HCT116 (cell line): ENCODE data around the gene CDIP1. TPM values are rescaled to one million over a fixed set of nuclear protein-coding genes. Genes with fewer than 3 reads are reported as not detected.

Experiments
- ATAC-seq: fragments of 200-7000 bp; cut with Tn5 transposase; 2 replicates; pipeline ENCODE4 v1.9.1; 2020; ENCODE audit warnings: mild to moderate bottlenecking, moderate library complexity
- BruUV-seq: library from RNA; stranded (reverse); fragments of 400-500 nt; replicated peaks from 2 replicates; lab custom pipeline; 2021; lab: Mats Ljungman, UMichigan
- CTCF ChIA-PET: fragments of 300-600 bp; sonication (Branson Sonifier 250); formaldehyde crosslinking; loops from one replicate; lab custom pipeline; 2021; ENCODE audit warnings: antibody characterized with exemption; lab: Charles Lee
- POLR2A ChIA-PET: fragments of 300-600, 350-600 bp; sonication (Branson Sonifier 250); formaldehyde crosslinking; loops from one replicate; lab custom pipeline; 2021; ENCODE audit warnings: antibody characterized with exemption; lab: Charles Lee
- RAD21 ChIA-PET, 2 experiments: fragments of 300-600 bp; sonication (Branson Sonifier 250); formaldehyde crosslinking; loops; one replicate each; lab custom pipeline; 2023; ENCODE audit warnings: low total read pairs in 2 of 2; ENCODE audit not compliant: uncharacterized antibody in 2 of 2, unreplicated experiment in 2 of 2, low non-redundant PET in 1 of 2; lab: Charles Lee
- DNase-seq: peaks from one replicate; pipeline ENCODE4 v3.0.0-alpha.2; 2010; ENCODE audit warnings: low read depth, low spot score
- H2AFZ ChIP-seq: fragments of 200-600 bp; shearing (Covaris generic), sonication (generic); 2 replicates; pipeline ENCODE4 v1.6.1; 2017; ENCODE audit warnings: low read depth, mixed run types, mixed read lengths, antibody characterized with exemption, low read length; ENCODE audit not compliant: poor library complexity, severe bottlenecking
- H3K27ac ChIP-seq: 2 replicates; pipeline ENCODE4 v1.5.1; 2012; ENCODE audit warnings: low read depth, low read length
- H3K27me3 ChIP-seq: fragments of 200-600 bp; sonication (generic); 2 replicates; pipeline ENCODE4 v1.6.1; 2016; ENCODE audit warnings: mixed run types, low read length, mixed read lengths; ENCODE audit not compliant: insufficient read depth
- H3K36me3 ChIP-seq, 2 experiments: fragments of 200-500 bp in 1 of 2; fragments of 200-600 bp in 1 of 2; sonication (Bioruptor generic) in 1 of 2; sonication (generic) in 1 of 2; 2 replicates each; pipeline versions ENCODE4 v1.5.1 to v1.6.1; 2014 to 2016; ENCODE audit warnings: low read length in 2 of 2, inconsistent platforms in 1 of 2, mixed read lengths in 1 of 2, mixed run types in 1 of 2; ENCODE audit not compliant: insufficient read depth in 2 of 2, control insufficient read depth in 1 of 2
- H3K4me1 ChIP-seq, 2 experiments: fragments of 200-600 bp in 1 of 2; sonication (generic) in 1 of 2; 2 replicates each; pipeline versions ENCODE4 v1.5.1 to v1.6.1; 2012 to 2017; ENCODE audit warnings: low read length in 2 of 2, inconsistent platforms in 1 of 2, mild to moderate bottlenecking in 1 of 2, mixed read lengths in 1 of 2, mixed run types in 1 of 2, moderate library complexity in 1 of 2; ENCODE audit not compliant: insufficient read depth in 2 of 2, control insufficient read depth in 1 of 2
- H3K4me2 ChIP-seq: fragments of 200-600 bp; sonication (generic); 2 replicates; pipeline ENCODE4 v1.6.1; 2017; ENCODE audit warnings: mixed run types, low read length, mixed read lengths
- H3K4me3 ChIP-seq, 2 experiments: fragments of 200-600 bp in 1 of 2; sonication (generic) in 1 of 2; replicated peaks in 1 of 2; 2 replicates each; pipeline ENCODE4 v1.5.1; 2011 to 2016; ENCODE audit warnings: low read length in 2 of 2, control low read depth in 1 of 2, low read depth in 1 of 2, mild to moderate bottlenecking in 1 of 2, mixed read lengths in 1 of 2, mixed run types in 1 of 2
- H3K79me2 ChIP-seq: fragments of 200-600 bp; sonication (generic); 2 replicates; pipeline ENCODE4 v1.6.1; 2017; ENCODE audit warnings: mild to moderate bottlenecking, mixed run types, low read length, moderate library complexity, mixed read lengths; ENCODE audit not compliant: insufficient read depth
- H3K9ac ChIP-seq: fragments of 200-600 bp; sonication (generic); 2 replicates; pipeline ENCODE4 v1.6.1; 2016; ENCODE audit warnings: low read length, mixed read lengths
- H3K9me2 ChIP-seq: fragments of 200-600 bp; sonication (generic), shearing (Covaris generic); 2 replicates; pipeline ENCODE4 v1.6.1; 2017; ENCODE audit warnings: mixed run types, mild to moderate bottlenecking, moderate library complexity; ENCODE audit not compliant: insufficient read depth
- H3K9me3 ChIP-seq, 2 experiments: fragments of 200-500 bp in 1 of 2; fragments of 200-600 bp in 1 of 2; sonication (Bioruptor generic) in 1 of 2; sonication (generic) in 1 of 2; 2 replicates each; pipeline ENCODE4 v1.6.1; 2014 to 2017; ENCODE audit warnings: low read length in 2 of 2, mixed read lengths in 2 of 2, inconsistent platforms in 1 of 2, low read depth in 1 of 2, mild to moderate bottlenecking in 1 of 2, mixed run types in 1 of 2, moderate library complexity in 1 of 2; ENCODE audit not compliant: control insufficient read depth in 1 of 2, insufficient read depth in 1 of 2
- H4K20me1 ChIP-seq: fragments of 200-600 bp; sonication (generic), shearing (Covaris generic); 2 replicates; pipeline ENCODE4 v1.6.1; 2017; ENCODE audit warnings: mixed run types, mild to moderate bottlenecking, moderate library complexity; ENCODE audit not compliant: insufficient read depth
- ATF3 ChIP-seq: IDR thresholded peaks from 2 replicates; pipeline ENCODE4 v1.6.1; 2012
- EGR1 ChIP-seq: IDR thresholded peaks from 2 replicates; pipeline ENCODE4 v1.6.1; 2012; ENCODE audit warnings: low read depth
- EZH2phosphoT487 ChIP-seq: fragments of 200-600 bp; IDR thresholded peaks from 2 replicates; pipeline ENCODE4 v1.6.1; 2018; ENCODE audit warnings: antibody characterized with exemption, borderline replicate concordance
- FOSL1 ChIP-seq: IDR thresholded peaks from 2 replicates; pipeline ENCODE4 v1.6.1; 2012; ENCODE audit warnings: low read depth
- JUND ChIP-seq: IDR thresholded peaks from 2 replicates; pipeline ENCODE4 v1.6.1; 2012
- RAD21 ChIP-seq: IDR thresholded peaks from 2 replicates; pipeline ENCODE4 v1.6.1; 2012; ENCODE audit warnings: low read depth, mild to moderate bottlenecking
- SRF ChIP-seq: IDR thresholded peaks from 2 replicates; pipeline ENCODE4 v1.6.1; 2012; ENCODE audit warnings: low read depth
- ZBTB33 ChIP-seq: IDR thresholded peaks from 2 replicates; pipeline ENCODE4 v1.6.1; 2011; ENCODE audit warnings: mild to moderate bottlenecking, low read length, moderate library complexity; ENCODE audit not compliant: insufficient replicate concordance; ENCODE audit errors: extremely low read depth
- ZFX ChIP-seq: fragments of 450-650 bp; IDR thresholded peaks from 2 replicates; pipeline ENCODE4 v1.6.1; 2017
- ZNF274 ChIP-seq: fragments of 200-500 bp; sonication (Bioruptor generic); IDR thresholded peaks from 2 replicates; pipeline ENCODE4 v1.6.1; 2014; ENCODE audit warnings: mild to moderate bottlenecking, low read depth, low read length, inconsistent platforms
- intact Hi-C: fragments of 100-400 bp; cut with micrococcal nuclease; formaldehyde crosslinking; loops from 2 replicates; pipeline ENCODE4 v1.10.0; 2022
- total RNA-seq: library from RNA; stranded (reverse); gene quantifications from one replicate; pipeline ENCODE4 v1.2.1, GENCODE V29; 2021; ENCODE audit not compliant: unreplicated experiment
- TF ChIP-seq, protein P1 (sequence below): IDR thresholded peaks from 2 replicates; pipeline ENCODE4 v1.6.1; 2012; ENCODE audit warnings: low read depth
- TF ChIP-seq, protein P2 (sequence below), 3 experiments: fragments of 200-600 bp in 1 of 3; sonication (generic) in 1 of 3; IDR thresholded peaks in 2 of 3; conservative IDR thresholded peaks in 1 of 3; 2 replicates each; pipeline ENCODE4 v1.5.1; 2012 to 2017; ENCODE audit warnings: low read depth in 2 of 3, low read length in 2 of 3, antibody characterized with exemption in 1 of 3, borderline replicate concordance in 1 of 3, control low read depth in 1 of 3, mild to moderate bottlenecking in 1 of 3, mixed read lengths in 1 of 3, mixed run types in 1 of 3, moderate library complexity in 1 of 3; ENCODE audit not compliant: insufficient read depth in 1 of 3

Gene CDIP1
- total RNA-seq, 1 experiment from 2014 or later = 7.2 TPM

DNA sequence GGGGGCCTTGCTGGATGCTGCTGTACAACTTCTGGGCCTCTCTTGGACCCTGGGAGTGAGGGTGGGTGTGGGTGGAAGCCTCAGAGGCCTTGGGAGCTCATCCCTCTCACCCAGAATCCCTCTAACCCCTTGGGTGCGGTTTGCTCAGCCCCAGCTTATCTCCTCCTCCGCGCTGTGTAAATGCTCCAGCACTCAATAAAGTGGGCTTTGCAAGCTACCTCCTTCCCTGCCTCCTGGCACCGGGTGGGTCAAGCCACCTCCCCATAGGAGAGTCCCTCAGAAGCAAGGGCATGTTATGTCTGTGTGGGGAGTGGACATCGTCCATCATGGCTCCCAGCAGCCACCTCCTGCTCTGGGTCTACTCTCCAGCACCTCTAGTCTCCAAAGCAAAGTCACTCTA lies 28.4 kb downstream of the CDIP1 start:
- Histone ChIP-seq H3K9me2 (no peaks in the 10 kb centered on the region), H3K9ac (no peak overlapping the region), H3K9me3 (no peaks in the 10 kb centered on the region), H3K79me2 (peaks cover 8% of the 10 kb centered on the region), H3K36me3 (peaks cover 30 to 45% of the 10 kb centered on the region in 2 experiments), H3K4me3 (no peak overlapping the region), H3K27ac (no peak overlapping the region), H3K27me3 (no peaks in the 10 kb centered on the region), H3K4me1 (peaks cover 0 to 8% of the 10 kb centered on the region in 2 experiments; a peak in 1 of 4 replicates), H2AFZ (no peak overlapping the region), H3K4me2 (no peak overlapping the region), H4K20me1 (peaks cover 4% of the 10 kb centered on the region; the same call in 1 of the 2 replicates)
- no peak for DNase-seq
- TF ChIP-seq SRF (no peak), FOSL1 (no peak), ATF3 (no peak), ZFX (no peak), RAD21 (no peak), ZBTB33 (no peak), EGR1 (no peak), JUND (no peak), ZNF274 (no peak), EZH2phosphoT487 (no peak)
- TF ChIP-seq, protein P1, sequence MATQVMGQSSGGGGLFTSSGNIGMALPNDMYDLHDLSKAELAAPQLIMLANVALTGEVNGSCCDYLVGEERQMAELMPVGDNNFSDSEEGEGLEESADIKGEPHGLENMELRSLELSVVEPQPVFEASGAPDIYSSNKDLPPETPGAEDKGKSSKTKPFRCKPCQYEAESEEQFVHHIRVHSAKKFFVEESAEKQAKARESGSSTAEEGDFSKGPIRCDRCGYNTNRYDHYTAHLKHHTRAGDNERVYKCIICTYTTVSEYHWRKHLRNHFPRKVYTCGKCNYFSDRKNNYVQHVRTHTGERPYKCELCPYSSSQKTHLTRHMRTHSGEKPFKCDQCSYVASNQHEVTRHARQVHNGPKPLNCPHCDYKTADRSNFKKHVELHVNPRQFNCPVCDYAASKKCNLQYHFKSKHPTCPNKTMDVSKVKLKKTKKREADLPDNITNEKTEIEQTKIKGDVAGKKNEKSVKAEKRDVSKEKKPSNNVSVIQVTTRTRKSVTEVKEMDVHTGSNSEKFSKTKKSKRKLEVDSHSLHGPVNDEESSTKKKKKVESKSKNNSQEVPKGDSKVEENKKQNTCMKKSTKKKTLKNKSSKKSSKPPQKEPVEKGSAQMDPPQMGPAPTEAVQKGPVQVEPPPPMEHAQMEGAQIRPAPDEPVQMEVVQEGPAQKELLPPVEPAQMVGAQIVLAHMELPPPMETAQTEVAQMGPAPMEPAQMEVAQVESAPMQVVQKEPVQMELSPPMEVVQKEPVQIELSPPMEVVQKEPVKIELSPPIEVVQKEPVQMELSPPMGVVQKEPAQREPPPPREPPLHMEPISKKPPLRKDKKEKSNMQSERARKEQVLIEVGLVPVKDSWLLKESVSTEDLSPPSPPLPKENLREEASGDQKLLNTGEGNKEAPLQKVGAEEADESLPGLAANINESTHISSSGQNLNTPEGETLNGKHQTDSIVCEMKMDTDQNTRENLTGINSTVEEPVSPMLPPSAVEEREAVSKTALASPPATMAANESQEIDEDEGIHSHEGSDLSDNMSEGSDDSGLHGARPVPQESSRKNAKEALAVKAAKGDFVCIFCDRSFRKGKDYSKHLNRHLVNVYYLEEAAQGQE = no peak
- TF ChIP-seq, protein P2, sequence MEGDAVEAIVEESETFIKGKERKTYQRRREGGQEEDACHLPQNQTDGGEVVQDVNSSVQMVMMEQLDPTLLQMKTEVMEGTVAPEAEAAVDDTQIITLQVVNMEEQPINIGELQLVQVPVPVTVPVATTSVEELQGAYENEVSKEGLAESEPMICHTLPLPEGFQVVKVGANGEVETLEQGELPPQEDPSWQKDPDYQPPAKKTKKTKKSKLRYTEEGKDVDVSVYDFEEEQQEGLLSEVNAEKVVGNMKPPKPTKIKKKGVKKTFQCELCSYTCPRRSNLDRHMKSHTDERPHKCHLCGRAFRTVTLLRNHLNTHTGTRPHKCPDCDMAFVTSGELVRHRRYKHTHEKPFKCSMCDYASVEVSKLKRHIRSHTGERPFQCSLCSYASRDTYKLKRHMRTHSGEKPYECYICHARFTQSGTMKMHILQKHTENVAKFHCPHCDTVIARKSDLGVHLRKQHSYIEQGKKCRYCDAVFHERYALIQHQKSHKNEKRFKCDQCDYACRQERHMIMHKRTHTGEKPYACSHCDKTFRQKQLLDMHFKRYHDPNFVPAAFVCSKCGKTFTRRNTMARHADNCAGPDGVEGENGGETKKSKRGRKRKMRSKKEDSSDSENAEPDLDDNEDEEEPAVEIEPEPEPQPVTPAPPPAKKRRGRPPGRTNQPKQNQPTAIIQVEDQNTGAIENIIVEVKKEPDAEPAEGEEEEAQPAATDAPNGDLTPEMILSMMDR (IDR thresholded peaks at IDR 0.05 in 2 of 3, conservative IDR thresholded peaks at IDR 0.05 in 1 of 3; ENCODE audit: borderline replicate concordance in 1 of 3, insufficient read depth in 1 of 3, low read depth in 2 of 3, low read length in 2 of 3) = no peak
- no TSS peak for BruUV-seq
- ChIA-PET RAD21 (no interaction called here), POLR2A (no interaction called here), CTCF (interaction anchor here (1.4 kb wide), 1 partner anchor 75 kb away, joined by 3 read pairs; no protein-coding TSS in a partner anchor)
- intact Hi-C loops = loop anchor here (10.0 kb wide), 1 partner anchor 145 kb away; no protein-coding TSS in a partner anchor
- ATAC-seq = no peak
